PC-9 (cell line): ENCODE measurements around the gene RNF13.

Experiments used
- CTCF ChIP-seq: fragments of 200-600 bp; sonication (generic); conservative IDR thresholded peaks from 2 replicates; pipeline ENCODE4 v1.6.1; 2017; ENCODE audit warnings: mixed run types, antibody characterized with exemption, mild to moderate bottlenecking, moderate library complexity
- EZH2 ChIP-seq: fragments of 200-600 bp; sonication (generic); IDR thresholded peaks from 2 replicates; pipeline ENCODE4 v1.8.0; 2017; ENCODE audit warnings: antibody characterized with exemption, low read depth

DNA sequence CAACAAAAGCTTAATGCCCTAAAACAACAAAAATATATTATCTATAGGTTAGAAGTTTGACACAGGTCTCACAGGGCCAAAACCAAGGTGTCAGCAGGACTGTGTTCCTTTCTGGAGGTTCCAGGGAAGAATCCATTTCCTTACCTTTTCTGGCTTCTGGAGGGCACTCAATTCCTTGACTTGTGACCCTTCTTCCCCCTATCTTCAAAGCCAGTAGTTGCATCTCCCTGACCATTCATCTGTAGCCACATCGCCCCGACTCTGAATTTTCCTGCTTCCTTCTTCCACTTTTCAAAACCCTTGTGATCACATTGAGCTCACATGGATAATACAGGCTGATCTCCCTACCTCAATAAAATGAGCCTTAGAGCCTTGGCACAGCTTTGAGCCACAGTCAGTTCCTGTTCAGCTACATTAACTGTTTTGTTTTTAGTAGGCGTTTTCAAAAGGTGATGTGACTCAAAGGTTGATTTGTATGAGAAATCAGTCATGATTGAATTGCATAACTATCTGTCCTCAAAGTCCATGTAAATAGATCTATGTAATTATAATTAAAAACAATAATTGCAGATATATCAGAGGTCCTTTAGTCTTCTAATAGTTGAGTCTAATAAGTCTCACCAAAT lies 145.3 kb downstream of the RNF13 start:
- no peak for TF ChIP-seq EZH2
- no peak for TF ChIP-seq CTCF
